H1 (cell line): ENCODE data around the gene NTMT1. TPM values are rescaled to one million over a fixed set of nuclear protein-coding genes. Genes with fewer than 3 reads are reported as not detected.
A peak's percentile ranks its signal among the peaks of the same experiment; 100 is the strongest.

Experiments
- CTCF ChIA-PET: fragments of 300-600 bp; sonication (Branson Sonifier 250); formaldehyde crosslinking; loops from one replicate; lab custom pipeline; 2021; ENCODE audit not compliant: partially characterized antibody; lab: Charles Lee
- POLR2A ChIA-PET: fragments of 300-600 bp; sonication (Branson Sonifier 250); formaldehyde crosslinking; loops from one replicate; lab custom pipeline; 2021; ENCODE audit warnings: inconsistent platforms; ENCODE audit not compliant: partially characterized antibody; lab: Charles Lee
- DNase-seq, 2 experiments: peaks; one replicate each; pipeline versions ENCODE4 v3.0.0 to v3.0.0-alpha.2; 2010 to 2022; ENCODE audit warnings: low spot score in 2 of 2, low read depth in 1 of 2, mixed read lengths in 1 of 2
- FAIRE-seq: peaks from 2 replicates; lab custom pipeline; 2011; peaks lifted over from hg19 to GRCh38; lab: Jason Lieb, UNC
- H2AFZ ChIP-seq: 2 replicates; pipeline ENCODE4 v1.8.1; 2012; ENCODE audit warnings: low read length, inconsistent platforms
- H2AK5ac ChIP-seq: 2 replicates; pipeline ENCODE4 v1.6.1; 2013; ENCODE audit warnings: low read depth, low read length
- H2BK120ac ChIP-seq: replicated peaks from 2 replicates; pipeline ENCODE3; 2013; ENCODE audit warnings: low read depth, low read length, inconsistent platforms
- H2BK12ac ChIP-seq: 2 replicates; pipeline ENCODE4 v1.6.1; 2013; ENCODE audit warnings: low read depth, low read length
- H2BK15ac ChIP-seq: 2 replicates; pipeline ENCODE4 v1.6.1; 2013; ENCODE audit warnings: low read length
- H2BK20ac ChIP-seq: 2 replicates; pipeline ENCODE4 v1.6.1; 2013; ENCODE audit warnings: low read length
- H2BK5ac ChIP-seq: 2 replicates; pipeline ENCODE4 v1.6.1; 2013; ENCODE audit warnings: low read depth, low read length
- H3K14ac ChIP-seq: 2 replicates; pipeline ENCODE4 v1.6.1; 2013; ENCODE audit warnings: inconsistent platforms; ENCODE audit not compliant: insufficient read length
- H3K18ac ChIP-seq: 2 replicates; pipeline ENCODE4 v1.6.1; 2013; ENCODE audit warnings: low read length; ENCODE audit errors: extremely low read depth
- H3K23ac ChIP-seq: 2 replicates; pipeline ENCODE4 v1.6.1; 2013; ENCODE audit warnings: inconsistent platforms; ENCODE audit not compliant: insufficient read length
- H3K23me2 ChIP-seq: 2 replicates; pipeline ENCODE4 v1.6.1; 2013; ENCODE audit warnings: low read depth, low read length
- H3K27ac ChIP-seq: 2 replicates; pipeline ENCODE4 v1.6.1; 2011; ENCODE audit warnings: low read depth, low read length, inconsistent platforms
- H3K27me3 ChIP-seq, 4 experiments: replicated peaks in 1 of 4; 1 replicate in 1 of 4; 2 replicates in 3 of 4; pipeline versions ENCODE4 v1.6.1 to v1.8.1; 2011 to 2013; ENCODE audit warnings: low read length in 3 of 4, mild to moderate bottlenecking in 3 of 4, inconsistent platforms in 2 of 4, mixed read lengths in 2 of 4, moderate library complexity in 1 of 4; ENCODE audit not compliant: control insufficient read depth in 3 of 4, insufficient read depth in 3 of 4; ENCODE audit errors: extremely low read depth in 1 of 4
- H3K36me3 ChIP-seq, 4 experiments: 2 replicates each; pipeline versions ENCODE4 v1.6.1 to v1.8.1; 2011 to 2013; ENCODE audit warnings: mild to moderate bottlenecking in 4 of 4, low read length in 3 of 4, moderate library complexity in 2 of 4, control low read depth in 1 of 4, inconsistent platforms in 1 of 4; ENCODE audit not compliant: insufficient read depth in 4 of 4, control insufficient read depth in 2 of 4
- H3K4ac ChIP-seq: replicated peaks from 2 replicates; pipeline ENCODE3; 2013; ENCODE audit warnings: low read length, low read depth, mixed read lengths, inconsistent platforms; ENCODE audit not compliant: insufficient read length
- H3K4me1 ChIP-seq, 4 experiments: replicated peaks in 1 of 4; 1 replicate in 1 of 4; 2 replicates in 3 of 4; pipeline versions ENCODE4 v1.6.1 to v1.8.1; 2011 to 2013; ENCODE audit warnings: low read length in 3 of 4, inconsistent platforms in 2 of 4, mixed read lengths in 1 of 4; ENCODE audit not compliant: insufficient read depth in 4 of 4, control insufficient read depth in 3 of 4
- H3K4me2 ChIP-seq, 2 experiments: 2 replicates each; pipeline versions ENCODE4 v1.6.1 to v1.8.1; 2011 to 2013; ENCODE audit warnings: low read depth in 2 of 2, low read length in 2 of 2, control low read depth in 1 of 2, inconsistent platforms in 1 of 2, mild to moderate bottlenecking in 1 of 2; ENCODE audit not compliant: insufficient read depth in 1 of 2
- H3K4me3 ChIP-seq, 4 experiments: fragments of 200-600, 300-600 bp in 1 of 4; sonication (generic), shearing (Covaris generic), sonication (Bioruptor Twin) in 1 of 4; 2 replicates each; pipeline versions ENCODE4 v1.5.1 to v1.8.1; 2011 to 2016; ENCODE audit warnings: low read length in 4 of 4, low read depth in 3 of 4, control low read depth in 2 of 4, inconsistent platforms in 2 of 4, mild to moderate bottlenecking in 2 of 4, mixed read lengths in 1 of 4, moderate library complexity in 1 of 4; ENCODE audit not compliant: insufficient read depth in 2 of 4; ENCODE audit errors: extremely low read depth in 1 of 4
- H3K56ac ChIP-seq: replicated peaks from 2 replicates; pipeline ENCODE3; 2013; ENCODE audit warnings: low read depth, mild to moderate bottlenecking, mixed read lengths, low read length, inconsistent platforms; ENCODE audit not compliant: insufficient read length
- H3K79me1 ChIP-seq: 2 replicates; pipeline ENCODE4 v1.6.1; 2013; ENCODE audit warnings: low read depth, low read length, control low read depth
- H3K79me2 ChIP-seq, 2 experiments: 2 replicates each; pipeline versions ENCODE4 v1.6.1 to v1.8.1; 2012 to 2013; ENCODE audit warnings: low read length in 2 of 2, mild to moderate bottlenecking in 2 of 2, inconsistent platforms in 1 of 2; ENCODE audit not compliant: insufficient read depth in 2 of 2, control insufficient read depth in 1 of 2
- H3K9ac ChIP-seq, 4 experiments: replicated peaks in 1 of 4; 1 replicate in 1 of 4; 2 replicates in 3 of 4; pipeline versions ENCODE4 v1.6.1 to v1.8.1; 2011 to 2013; ENCODE audit warnings: low read depth in 3 of 4, low read length in 3 of 4, control low read depth in 2 of 4, mild to moderate bottlenecking in 2 of 4, moderate library complexity in 2 of 4, inconsistent platforms in 1 of 4; ENCODE audit errors: extremely low read depth in 1 of 4
- H3K9me3 ChIP-seq, 2 experiments: 2 replicates each; pipeline versions ENCODE4 v1.6.1 to v1.8.1; 2012 to 2013; ENCODE audit warnings: mild to moderate bottlenecking in 2 of 2, moderate library complexity in 2 of 2, control low read depth in 1 of 2, inconsistent platforms in 1 of 2, low read depth in 1 of 2, low read length in 1 of 2, mixed read lengths in 1 of 2; ENCODE audit not compliant: insufficient read depth in 2 of 2
- H4K20me1 ChIP-seq, 2 experiments: replicated peaks in 1 of 2; 2 replicates each; pipeline versions ENCODE3 to v1.8.1; 2011 to 2013; ENCODE audit warnings: inconsistent platforms in 2 of 2, low read length in 2 of 2, mild to moderate bottlenecking in 1 of 2; ENCODE audit not compliant: insufficient read depth in 2 of 2, control insufficient read depth in 1 of 2
- H4K5ac ChIP-seq: 2 replicates; pipeline ENCODE4 v1.6.1; 2013; ENCODE audit warnings: low read length, low read depth, mixed read lengths, inconsistent platforms; ENCODE audit not compliant: insufficient read length
- H4K8ac ChIP-seq: 2 replicates; pipeline ENCODE4 v1.8.0; 2013; ENCODE audit warnings: mild to moderate bottlenecking, moderate library complexity, low read length, inconsistent platforms; ENCODE audit not compliant: insufficient read depth; ENCODE audit errors: extremely low read depth
- H4K91ac ChIP-seq: replicated peaks from 2 replicates; pipeline ENCODE3; 2013; ENCODE audit warnings: low read length, mixed read lengths, inconsistent platforms; ENCODE audit not compliant: insufficient read length
- CBX5 ChIP-seq: fragments of 300-800, 300-1000 bp; sonication (generic); IDR thresholded peaks from 2 replicates; pipeline ENCODE4 v1.7.1; 2016; ENCODE audit warnings: antibody characterized with exemption, low read length, low read depth
- EZH2 ChIP-seq: fragments of 200-600 bp; sonication (generic); IDR thresholded peaks from 2 replicates; pipeline ENCODE4 v1.7.1; 2012; ENCODE audit warnings: low read depth, mild to moderate bottlenecking, moderate library complexity, low read length, inconsistent platforms; ENCODE audit not compliant: severe bottlenecking
- HDAC2 ChIP-seq, 2 experiments: fragments of 300-600 bp in 1 of 2; sonication (generic) in 1 of 2; IDR thresholded peaks; 2 replicates each; pipeline ENCODE4 v1.6.1; 2011 to 2012; ENCODE audit warnings: low read depth in 2 of 2, low read length in 2 of 2, mild to moderate bottlenecking in 2 of 2, moderate library complexity in 2 of 2, borderline replicate concordance in 1 of 2, inconsistent platforms in 1 of 2
- KDM4A ChIP-seq: IDR thresholded peaks from one replicate; pipeline ENCODE4 v1.7.1; 2012; ENCODE audit warnings: low read depth, mild to moderate bottlenecking, moderate library complexity, low read length, inconsistent platforms; ENCODE audit not compliant: severe bottlenecking
- RBBP5 ChIP-seq: IDR thresholded peaks from 2 replicates; pipeline ENCODE4 v1.7.1; 2012; ENCODE audit warnings: low read depth, mild to moderate bottlenecking, inconsistent platforms, low read length, moderate library complexity, borderline replicate concordance
- SUZ12 ChIP-seq: fragments of 200-600 bp; sonication (generic); IDR thresholded peaks from 2 replicates; pipeline ENCODE4 v1.6.1; 2012; ENCODE audit warnings: mild to moderate bottlenecking, inconsistent platforms, low read length, moderate library complexity, mixed read lengths
- WGBS, 2 experiments: shearing (Covaris generic) in 1 of 2; methylation state at CpG; one replicate each; pipeline versions ENCODE4 v1.1.6 to v1.1.7; 2013 to 2015; ENCODE audit warnings: low lambda C conversion rate in 2 of 2, mixed read lengths in 2 of 2, inconsistent platforms in 1 of 2, low coverage in 1 of 2, missing lambda C conversion rate in 1 of 2; ENCODE audit not compliant: insufficient replicate concordance in 2 of 2, insufficient coverage in 1 of 2, insufficient read length in 1 of 2; ENCODE audit errors: extremely low coverage in 1 of 2, missing lambda C conversion rate in 1 of 2; 5-methylcytosine and 5-hydroxymethylcytosine counted together
- polyA plus RNA-seq, 7 experiments: library from polyadenylated mRNA; depleted of rRNA in 3 of 7; stranded (reverse) in 5 of 7; unstranded in 2 of 7; fragments of >200 nt in 5 of 7; fragments of 200-250 nt in 2 of 7; gene quantifications; 1 replicate in 5 of 7; 2 replicates in 1 of 7; 4 replicates in 1 of 7; pipeline versions ENCODE4 v1.2.1 to v1.2.3, GENCODE V29; 2011 to 2013; ENCODE audit warnings: missing spikeins in 2 of 7, mixed read lengths in 2 of 7
- total RNA-seq: library from RNA; stranded (reverse); fragmentation: NEBNext Ultra II Directional; extraction: Animal tissue kit (Norgen Biotek cat#: 25700); gene quantifications from 2 replicates; pipeline ENCODE4 v1.2.1, GENCODE V29; 2021
- TF ChIP-seq, protein P1 (sequence below): IDR thresholded peaks from 2 replicates; pipeline ENCODE4 v1.6.1; 2012; ENCODE audit warnings: low read length, inconsistent platforms

The NTMT1 gene
- total and polyA plus RNA-seq, 2 of the 8 experiments (the other 6 are each of a cell fraction or from before 2014, with no cell fraction given): 66.8 to 70.2 TPM

DNA sequence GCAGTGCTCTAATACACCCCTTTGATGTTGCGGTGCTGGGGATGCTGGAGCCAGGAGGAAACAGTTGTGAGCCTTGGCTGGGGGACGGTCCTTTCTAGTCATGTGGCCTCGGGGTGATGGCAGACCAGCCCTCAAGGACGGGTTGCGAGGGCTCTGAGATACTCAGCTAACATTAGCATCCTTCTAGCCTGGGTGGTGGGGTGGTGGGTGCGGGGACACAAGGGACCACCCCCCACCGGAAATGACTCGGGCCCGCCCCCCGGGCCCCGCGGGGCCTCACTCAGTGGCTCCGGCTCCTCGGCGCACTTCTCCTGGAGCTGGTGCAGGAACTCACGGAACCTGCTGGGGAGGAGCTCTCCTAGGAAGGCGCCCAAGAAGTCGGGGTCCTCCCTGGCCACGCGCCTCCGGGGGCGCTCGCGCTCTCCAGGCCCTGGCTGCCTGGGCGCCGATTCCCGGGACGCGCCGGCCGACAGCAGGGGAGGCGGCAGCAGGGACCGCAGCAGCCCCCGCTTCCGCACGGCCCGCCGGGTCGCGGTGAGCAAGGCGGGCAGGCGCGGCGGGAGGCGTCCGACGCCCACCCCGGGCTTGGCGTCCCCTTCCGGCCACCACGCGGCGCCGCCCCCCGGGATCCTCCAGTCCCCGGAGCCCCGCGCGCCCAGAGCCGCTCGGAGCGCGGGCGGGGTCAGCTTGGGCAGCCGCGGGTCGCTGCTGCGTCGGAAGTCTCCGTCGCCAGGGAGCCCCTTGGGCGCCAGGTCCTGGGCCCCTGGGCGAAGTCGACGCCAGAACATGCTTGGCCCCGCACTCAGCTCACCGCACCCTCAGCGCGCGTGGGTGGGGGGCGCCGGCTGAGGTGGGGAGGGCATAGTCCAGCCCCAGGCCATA lies 5.9 kb upstream of the NTMT1 start:
- Histone ChIP-seq H3K79me1 (no peaks in the 10 kb centered on the region), H3K18ac (peak overlapping the region; percentile 60), H4K20me1 (peaks cover 1 to 2% of the 10 kb centered on the region in 2 experiments), H4K8ac (peak overlapping the region; percentile 16; the same call in 1 of the 2 replicates), H2AFZ (peak overlapping the region; percentile 42; the same call in 1 of the 2 replicates), H2BK15ac (0 out of 2 replicates have a peak overlapping the region, but pooled peaks have one; percentile 46), H3K14ac (no peak overlapping the region), H2BK5ac (no peak overlapping the region; the same call in 1 of the 2 replicates), H3K27ac (no peak overlapping the region), H3K9me3 (no peaks in the 10 kb centered on the region), H3K79me2 (no peaks in the 10 kb centered on the region), H3K4me2 (peak overlapping the region; percentile 72 to 76), H3K23ac (no peak overlapping the region), H3K4me3 (peak overlapping the region; percentile 34 to 63 (median 40)), H3K56ac (no peak overlapping the region), H3K4ac (no peak overlapping the region), H4K91ac (peak overlapping the region; percentile 73), H2BK120ac (no peak overlapping the region), H2BK20ac (no peak overlapping the region), H2BK12ac (0 out of 2 replicates have a peak overlapping the region, but pooled peaks have one; percentile 50), H3K9ac (peak overlapping the region in 1 of 4 experiments; percentile 64; a peak in 1 of 7 replicates), H4K5ac (no peak overlapping the region), H2AK5ac (no peak overlapping the region), H3K27me3 (peaks cover 18 to 36% (median 30%) of the 10 kb centered on the region in 4 experiments), H3K23me2 (peaks cover 12% of the 10 kb centered on the region; the same call in 1 of the 2 replicates), H3K4me1 (peaks cover 0 to 4% (median 2%) of the 10 kb centered on the region in 4 experiments; a peak in 5 of 7 replicates), H3K36me3 (no peaks in the 10 kb centered on the region)
- POLR2A ChIA-PET: interaction anchor here (0.6 to 1.7 kb wide), 7 partner anchors 10 to 920 kb away, joined by 3 to 5 read pairs (median 3); partner anchors contain the start of gene IER5L
- FAIRE-seq (no peak), DNase-seq (peak in 1 of 2 experiments; percentile 69)
- CTCF ChIA-PET: interaction anchor here (0.6 to 8.1 kb wide), 16 partner anchors 7 to 489 kb away, joined by 3 to 104 read pairs (median 6); partner anchors contain the start of gene IER5L
- WGBS, 2 experiments: 4% methylated on average over 65 of the region's 82 CpGs; no CpG with 5 or more reads in 1 of the 2 experiments
- peak; percentile 10; the same call in 1 of the 2 replicates for TF ChIP-seq RBBP5
- TF ChIP-seq HDAC2 (IDR thresholded peaks at IDR 0.05; ENCODE audit: borderline replicate concordance in 1 of 2, low read depth in 2 of 2, low read length in 2 of 2): 0 out of 4 replicates have a peak, but pooled peaks of 1 of the 2 experiments have one; percentile 20
- no peak for TF ChIP-seq CBX5
- TF ChIP-seq, protein P1, sequence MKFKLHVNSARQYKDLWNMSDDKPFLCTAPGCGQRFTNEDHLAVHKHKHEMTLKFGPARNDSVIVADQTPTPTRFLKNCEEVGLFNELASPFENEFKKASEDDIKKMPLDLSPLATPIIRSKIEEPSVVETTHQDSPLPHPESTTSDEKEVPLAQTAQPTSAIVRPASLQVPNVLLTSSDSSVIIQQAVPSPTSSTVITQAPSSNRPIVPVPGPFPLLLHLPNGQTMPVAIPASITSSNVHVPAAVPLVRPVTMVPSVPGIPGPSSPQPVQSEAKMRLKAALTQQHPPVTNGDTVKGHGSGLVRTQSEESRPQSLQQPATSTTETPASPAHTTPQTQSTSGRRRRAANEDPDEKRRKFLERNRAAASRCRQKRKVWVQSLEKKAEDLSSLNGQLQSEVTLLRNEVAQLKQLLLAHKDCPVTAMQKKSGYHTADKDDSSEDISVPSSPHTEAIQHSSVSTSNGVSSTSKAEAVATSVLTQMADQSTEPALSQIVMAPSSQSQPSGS: no peak
- TF ChIP-seq KDM4A: peak; percentile 89
- peak; percentile 68 for TF ChIP-seq EZH2
- TF ChIP-seq SUZ12: peak; percentile 79
